Uterus (tissue), 4 donors: ENCODE data around the gene ERMARD. TPM values are rescaled to one million over a fixed set of nuclear protein-coding genes. Genes with fewer than 3 reads are reported as not detected.

Experiments used
- DNase-seq, 2 donors: peaks; one replicate each; pipeline ENCODE4 v3.0.0-alpha.2; 2019 to 2020
- H3K27ac ChIP-seq, 2 donors: fragments of 200-600 bp; sonication (generic); 1 replicate in 1 of 2; 2 replicates in 1 of 2; pipeline ENCODE4 v1.5.1; 2016 to 2018
- H3K27me3 ChIP-seq, 2 donors: fragments of 200-600 bp; sonication (generic); one replicate each; pipeline ENCODE4 v1.5.1; 2018 to 2019; ENCODE audit warnings: control low read depth in 1 of 2
- H3K36me3 ChIP-seq, 2 donors: fragments of 200-600 bp; sonication (generic); one replicate each; pipeline ENCODE4 v1.5.1; 2019; ENCODE audit warnings: control low read depth in 1 of 2
- H3K4me1 ChIP-seq, 2 donors: fragments of 200-600 bp; sonication (generic); one replicate each; pipeline ENCODE4 v1.5.1; 2018 to 2019; ENCODE audit warnings: control low read depth in 1 of 2
- H3K4me3 ChIP-seq, 2 donors: fragments of 200-600 bp; sonication (generic); 1 replicate in 1 of 2; 2 replicates in 1 of 2; pipeline ENCODE4 v1.5.1; 2018 to 2019; ENCODE audit warnings: mild to moderate bottlenecking in 1 of 2
- H3K9me3 ChIP-seq, 2 donors: fragments of 200-600 bp; sonication (generic); one replicate each; pipeline ENCODE4 v1.5.1; 2019; ENCODE audit warnings: control low read depth in 1 of 2
- POLR2A ChIP-seq, 2 donors: fragments of 450-650 bp; IDR thresholded peaks; one replicate each; pipeline ENCODE4 v1.6.1; 2016; ENCODE audit warnings: antibody characterized with exemption in 2 of 2, mild to moderate bottlenecking in 1 of 2, moderate library complexity in 1 of 2
- intact Hi-C: fragments of 100-400 bp; cut with DNase I; formaldehyde crosslinking; loops from one replicate; pipeline ENCODE4 v1.15.1; 2023; ENCODE audit warnings: low total_unique reads
- total RNA-seq, 4 donors: library from RNA; depleted of rRNA in 3 of 4; stranded (reverse); fragments of >200 nt in 3 of 4; gene quantifications; one replicate each; pipeline versions ENCODE4 v1.1.0 to v1.2.4, GENCODE V29; 2014 to 2023
- TF ChIP-seq, protein P1 (sequence below), 4 experiments: fragments of 200-600 bp in 2 of 4; fragments of 450-650 bp in 2 of 4; sonication (generic) in 2 of 4; IDR thresholded peaks; one replicate each; pipeline ENCODE4 v1.5.1; 2016 to 2019; ENCODE audit warnings: antibody characterized with exemption in 4 of 4, mild to moderate bottlenecking in 2 of 4, moderate library complexity in 1 of 4
- donor health status: DM: yes; HTN: yes; CAD: no.

Gene ERMARD
- total RNA-seq, 4 donors from 2014 or later: 13.5 to 37.1 (median 28.6) TPM

- intact Hi-C loops: no loop called here
- Histone ChIP-seq H3K36me3 (no peaks in the 10 kb centered on the region), H3K4me3 (peak within 1 kb of the TSS; percentile 55 to 75), H3K27ac (peak within 1 kb of the TSS; percentile 94 to 96), H3K4me1 (no peaks in the 10 kb centered on the region), H3K9me3 (no peaks in the 10 kb centered on the region), H3K27me3 (no peaks in the 10 kb centered on the region)
- TF ChIP-seq POLR2A (IDR thresholded peaks at IDR 0.05): no peak
- TF ChIP-seq, protein P1, sequence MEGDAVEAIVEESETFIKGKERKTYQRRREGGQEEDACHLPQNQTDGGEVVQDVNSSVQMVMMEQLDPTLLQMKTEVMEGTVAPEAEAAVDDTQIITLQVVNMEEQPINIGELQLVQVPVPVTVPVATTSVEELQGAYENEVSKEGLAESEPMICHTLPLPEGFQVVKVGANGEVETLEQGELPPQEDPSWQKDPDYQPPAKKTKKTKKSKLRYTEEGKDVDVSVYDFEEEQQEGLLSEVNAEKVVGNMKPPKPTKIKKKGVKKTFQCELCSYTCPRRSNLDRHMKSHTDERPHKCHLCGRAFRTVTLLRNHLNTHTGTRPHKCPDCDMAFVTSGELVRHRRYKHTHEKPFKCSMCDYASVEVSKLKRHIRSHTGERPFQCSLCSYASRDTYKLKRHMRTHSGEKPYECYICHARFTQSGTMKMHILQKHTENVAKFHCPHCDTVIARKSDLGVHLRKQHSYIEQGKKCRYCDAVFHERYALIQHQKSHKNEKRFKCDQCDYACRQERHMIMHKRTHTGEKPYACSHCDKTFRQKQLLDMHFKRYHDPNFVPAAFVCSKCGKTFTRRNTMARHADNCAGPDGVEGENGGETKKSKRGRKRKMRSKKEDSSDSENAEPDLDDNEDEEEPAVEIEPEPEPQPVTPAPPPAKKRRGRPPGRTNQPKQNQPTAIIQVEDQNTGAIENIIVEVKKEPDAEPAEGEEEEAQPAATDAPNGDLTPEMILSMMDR (IDR thresholded peaks at IDR 0.05): peak in 2 of 4 experiments; percentile 3 to 9
- peak; percentile 37 to 51 for DNase-seq
Measured at GRCh38 chr6:169724494-169725124, 26.8 kb upstream of the ERMARD start, which contains the start of gene PHF10. Gene PHF10, minus strand, starts transcription at chr6:169724500. Its CDS starts 569 bp downstream, at chr6:169723931.

DNA sequence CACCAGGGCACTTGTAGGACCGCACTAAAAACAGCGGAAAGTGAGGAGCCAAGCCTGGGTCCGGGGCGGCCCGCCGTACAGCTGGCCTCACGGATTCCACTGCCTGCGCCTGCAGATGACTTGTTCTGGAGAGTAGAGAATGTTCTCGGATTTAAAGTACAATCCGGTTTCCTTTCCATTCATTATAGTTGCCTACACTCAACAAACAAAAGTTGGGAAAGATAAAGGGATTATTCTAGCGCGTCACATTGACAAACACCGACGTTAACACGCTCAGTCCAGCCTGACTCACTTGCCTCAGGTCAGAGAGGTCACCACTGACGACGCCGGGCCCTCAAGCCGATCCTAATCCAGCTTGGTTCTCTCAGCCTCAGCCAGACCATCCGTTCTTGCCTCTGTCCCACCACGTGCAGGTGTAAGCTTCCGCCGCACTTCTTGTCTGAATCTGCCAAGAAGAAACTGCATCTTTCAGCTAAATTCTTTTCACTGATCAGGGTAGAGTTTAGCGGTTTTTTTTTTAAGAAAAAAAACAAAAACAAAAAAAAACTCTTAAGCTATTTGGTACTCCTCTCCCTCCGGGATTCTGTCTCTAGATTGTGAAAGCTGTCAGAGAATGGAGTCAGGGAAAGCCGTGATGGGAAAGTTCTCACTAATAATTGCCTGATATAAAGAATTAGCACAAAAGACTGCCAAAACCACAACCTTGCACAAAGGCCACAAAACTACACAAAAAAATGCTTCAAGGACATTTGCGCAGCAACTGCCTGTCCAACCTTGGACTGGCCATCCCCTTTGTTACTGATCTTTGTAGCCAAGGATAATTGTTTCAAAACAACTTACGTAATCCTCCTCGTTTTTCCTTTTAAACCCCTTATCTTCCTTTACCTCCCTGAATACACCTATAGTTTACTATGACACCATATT lies 26.0 kb upstream of the ERMARD start:
- Histone ChIP-seq H3K36me3 (no peaks in the 10 kb centered on the region), H3K4me1 (no peaks in the 10 kb centered on the region), H3K4me3 (peak overlapping the region; percentile 55 to 75), H3K27me3 (no peaks in the 10 kb centered on the region), H3K27ac (peak overlapping the region; percentile 94 to 96), H3K9me3 (no peaks in the 10 kb centered on the region)
- peak; percentile 55 to 69 for DNase-seq
- TF ChIP-seq, protein P1 (IDR thresholded peaks at IDR 0.05): no peak
- peak; percentile 34 to 39 for TF ChIP-seq POLR2A (IDR thresholded peaks at IDR 0.05)
- intact Hi-C loops: no loop called here

DNA sequence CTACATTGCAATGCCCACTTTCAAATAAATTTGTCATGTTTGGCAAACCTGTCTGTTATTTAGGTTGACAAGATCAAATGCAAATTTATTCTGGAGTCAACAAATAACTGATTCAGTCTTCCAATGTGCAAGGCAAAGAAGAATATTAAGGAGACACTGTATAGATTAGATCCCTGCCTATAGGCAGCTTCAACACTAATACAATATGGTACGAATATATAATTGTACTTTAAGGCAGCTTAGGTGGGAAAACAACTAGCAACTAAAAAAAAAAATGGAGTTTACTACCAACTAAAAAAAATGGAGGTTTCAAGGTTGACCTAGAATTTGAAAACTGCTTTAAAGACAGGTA lies 25.4 kb upstream of the ERMARD start:
- Histone ChIP-seq H3K4me1 (no peaks in the 10 kb centered on the region), H3K27ac (no peak overlapping the region), H3K9me3 (no peaks in the 10 kb centered on the region), H3K27me3 (no peaks in the 10 kb centered on the region), H3K36me3 (no peaks in the 10 kb centered on the region), H3K4me3 (no peak overlapping the region)
- no peak for TF ChIP-seq POLR2A (IDR thresholded peaks at IDR 0.05)
- TF ChIP-seq, protein P1 (IDR thresholded peaks at IDR 0.05): no peak
- no peak for DNase-seq
- intact Hi-C loops: no loop called here

GRCh38 chr6:169726963-169727362 lies 24.5 kb upstream of the ERMARD start:
- Histone ChIP-seq H3K9me3 (no peaks in the 10 kb centered on the region), H3K27me3 (no peaks in the 10 kb centered on the region), H3K4me3 (no peak overlapping the region), H3K4me1 (no peaks in the 10 kb centered on the region), H3K27ac (no peak overlapping the region), H3K36me3 (no peaks in the 10 kb centered on the region)
- DNase-seq: no peak
- intact Hi-C loops: no loop called here
- TF ChIP-seq, protein P1 (IDR thresholded peaks at IDR 0.05): no peak
- no peak for TF ChIP-seq POLR2A (IDR thresholded peaks at IDR 0.05)

GRCh38 chr6:169729961-169730360 lies 21.5 kb upstream of the ERMARD start:
- Histone ChIP-seq H3K4me3 (no peak overlapping the region), H3K9me3 (no peaks in the 10 kb centered on the region), H3K4me1 (no peaks in the 10 kb centered on the region), H3K36me3 (no peaks in the 10 kb centered on the region), H3K27ac (no peak overlapping the region), H3K27me3 (no peaks in the 10 kb centered on the region)
- TF ChIP-seq, protein P1 (IDR thresholded peaks at IDR 0.05): no peak
- no peak for TF ChIP-seq POLR2A (IDR thresholded peaks at IDR 0.05)
- no peak for DNase-seq
- intact Hi-C loops: no loop called here
